NCI-H2171 (cell line): ENCODE measurements around the gene AJAP1.

ENCODE experiments used
- DNase-seq: peaks from one replicate; lab custom pipeline; 2025; lab: John Stamatoyannopoulos, UW

AJAP1 gene

GRCh38 chr1:4701276-4701675, 46.9 kb downstream of the AJAP1 start:
- no peak for DNase-seq

- DNase-seq: no peak
Observed at GRCh38 chr1:4702464-4702863, 48.1 kb downstream of the AJAP1 start.

- DNase-seq: no peak
Observed at GRCh38 chr1:4702932-4703331, 48.5 kb downstream of the AJAP1 start.

- no peak for DNase-seq
Observed at GRCh38 chr1:4703646-4704045, 49.2 kb downstream of the AJAP1 start.

- no peak for DNase-seq
Observed at GRCh38 chr1:4708840-4709507, 54.6 kb downstream of the AJAP1 start.

GRCh38 chr1:4709641-4710040, 55.2 kb downstream of the AJAP1 start:
- no peak for DNase-seq

- DNase-seq: no peak
Observed at GRCh38 chr1:4710592-4711415, 56.4 kb downstream of the AJAP1 start.

- DNase-seq: no peak
Observed at GRCh38 chr1:4711416-4712275, 57.2 kb downstream of the AJAP1 start.

GRCh38 chr1:4713669-4714068, 59.3 kb downstream of the AJAP1 start:
- DNase-seq: no peak

GRCh38 chr1:4716406-4716805, 62.0 kb downstream of the AJAP1 start:
- DNase-seq: no peak

- no peak for DNase-seq
Observed at GRCh38 chr1:4718071-4718470, 63.7 kb downstream of the AJAP1 start.

- no peak for DNase-seq
Observed at GRCh38 chr1:4723106-4723505, 68.7 kb downstream of the AJAP1 start.

- no peak for DNase-seq
Observed at GRCh38 chr1:4724001-4724400, 69.6 kb downstream of the AJAP1 start.

GRCh38 chr1:4724695-4725250, 70.4 kb downstream of the AJAP1 start:
- DNase-seq: no peak

GRCh38 chr1:4725416-4725815, 71.0 kb downstream of the AJAP1 start:
- no peak for DNase-seq

GRCh38 chr1:4726620-4727341, 72.4 kb downstream of the AJAP1 start:
- DNase-seq: peak; percentile 83

- DNase-seq: no peak
Observed at GRCh38 chr1:4728319-4729089, 74.1 kb downstream of the AJAP1 start.

- DNase-seq: no peak
Observed at GRCh38 chr1:4729090-4729471, 74.7 kb downstream of the AJAP1 start.

GRCh38 chr1:4730078-4730477, 75.7 kb downstream of the AJAP1 start:
- DNase-seq: no peak

GRCh38 chr1:4733446-4734177, 79.2 kb downstream of the AJAP1 start:
- no peak for DNase-seq
